Stimulated activated CD4-positive, alpha-beta T cell treated with anti-CD3 and anti-CD28 coated beads, TNF-alpha, amount 100 ng/mL, for 1 hour (primary cell): ENCODE results near the gene SSC5D.
"Not testable (repeated sequence)": the region's sequence is repeated elsewhere in the genome, so short reads cannot be mapped to it uniquely, and the experiment has no call there.

Experiments
- DNase-seq, 3 donors: peaks; one replicate each; pipeline ENCODE4 v3.0.0-alpha.2; 2020; ENCODE audit warnings: low read depth in 3 of 3, low spot score in 1 of 3

The SSC5D gene

DNA sequence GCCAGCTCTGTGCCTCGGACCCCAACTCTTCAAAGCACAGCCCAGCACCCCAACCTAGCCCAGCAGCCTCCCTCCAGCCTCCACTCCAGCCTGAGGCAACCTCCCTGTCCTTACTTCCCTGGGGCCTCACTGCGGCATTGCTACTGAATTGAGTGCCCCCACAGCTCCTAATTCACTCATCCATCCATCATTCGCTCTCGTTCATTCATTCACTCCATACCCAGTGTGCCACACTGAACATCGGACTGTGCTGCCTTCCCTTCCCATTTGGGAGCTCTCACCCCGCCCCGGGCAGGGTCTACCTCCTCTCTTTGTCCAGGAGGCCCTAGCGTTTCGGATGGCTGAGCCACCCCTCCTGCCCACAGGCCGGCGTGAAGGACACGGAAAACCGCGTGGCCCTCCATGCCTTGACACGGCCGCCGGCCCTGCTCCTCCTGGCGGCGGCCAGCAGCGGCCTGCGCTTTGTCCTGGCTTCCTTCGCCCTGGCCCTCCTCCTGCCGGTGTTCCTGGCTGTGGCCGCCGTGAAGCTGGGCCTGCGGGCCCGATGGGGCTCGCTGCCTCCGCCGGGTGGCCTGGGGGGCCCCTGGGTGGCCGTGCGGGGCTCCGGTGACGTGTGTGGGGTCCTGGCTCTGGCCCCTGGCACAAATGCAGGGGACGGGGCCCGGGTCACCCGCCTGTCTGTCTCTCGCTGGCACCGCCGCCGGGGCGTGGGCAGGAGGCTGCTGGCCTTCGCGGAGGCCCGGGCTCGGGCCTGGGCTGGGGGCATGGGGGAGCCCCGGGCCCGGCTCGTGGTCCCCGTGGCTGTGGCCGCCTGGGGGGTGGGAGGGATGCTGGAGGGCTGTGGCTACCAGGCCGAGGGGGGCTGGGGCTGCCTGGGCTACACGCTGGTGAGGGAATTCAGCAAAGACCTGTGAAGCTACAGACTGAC, 1.9 kb upstream of the SSC5D start:
- no peak for DNase-seq

DNA sequence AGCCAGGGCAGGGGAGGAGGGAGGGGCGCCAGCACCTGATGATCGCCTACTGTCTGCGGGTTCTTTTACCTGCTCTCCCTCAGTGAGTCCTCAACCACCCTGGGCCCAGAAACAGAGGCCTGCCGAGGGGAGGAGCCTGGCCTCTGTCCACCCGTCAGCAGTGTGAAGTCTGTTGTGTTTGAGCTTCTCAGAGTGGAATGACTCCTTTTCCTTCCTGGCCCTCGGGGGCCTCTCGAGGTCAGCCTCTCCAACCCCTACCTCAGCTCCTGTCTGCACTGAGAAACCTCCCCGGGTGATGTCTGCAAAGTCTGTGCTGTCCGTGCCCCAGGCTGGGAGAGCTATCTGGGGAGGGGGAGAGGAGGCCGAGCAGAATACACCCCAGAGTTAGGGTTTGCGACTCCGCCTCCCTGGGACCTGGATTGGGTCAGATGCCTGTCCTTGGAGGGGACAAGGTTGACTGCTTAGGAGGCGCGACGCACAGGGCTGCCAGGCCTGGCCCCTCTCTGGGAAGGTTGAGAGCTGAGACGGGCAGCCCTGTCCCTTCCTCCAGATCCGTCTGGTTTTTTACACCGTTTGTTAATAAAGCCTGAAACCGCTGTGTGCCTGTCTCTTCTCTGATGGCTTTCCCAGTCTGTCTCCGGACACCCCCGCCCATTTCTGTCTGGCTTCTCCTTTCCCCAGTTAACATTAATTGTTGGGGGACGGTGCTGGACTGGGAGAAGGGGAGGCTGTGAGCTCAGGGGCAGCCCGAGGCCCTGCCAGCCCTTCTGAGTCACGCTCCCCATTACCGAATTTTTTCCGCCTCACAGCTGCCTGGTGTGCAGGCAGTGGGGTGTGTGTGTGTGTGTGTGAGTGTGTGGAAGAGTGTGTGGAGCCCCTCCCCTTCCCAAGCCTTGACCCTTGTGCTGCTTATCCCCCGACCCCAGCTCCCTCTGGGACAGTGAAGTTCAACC, 989 bp upstream of the SSC5D start:
- DNase-seq, result no peak

DNA sequence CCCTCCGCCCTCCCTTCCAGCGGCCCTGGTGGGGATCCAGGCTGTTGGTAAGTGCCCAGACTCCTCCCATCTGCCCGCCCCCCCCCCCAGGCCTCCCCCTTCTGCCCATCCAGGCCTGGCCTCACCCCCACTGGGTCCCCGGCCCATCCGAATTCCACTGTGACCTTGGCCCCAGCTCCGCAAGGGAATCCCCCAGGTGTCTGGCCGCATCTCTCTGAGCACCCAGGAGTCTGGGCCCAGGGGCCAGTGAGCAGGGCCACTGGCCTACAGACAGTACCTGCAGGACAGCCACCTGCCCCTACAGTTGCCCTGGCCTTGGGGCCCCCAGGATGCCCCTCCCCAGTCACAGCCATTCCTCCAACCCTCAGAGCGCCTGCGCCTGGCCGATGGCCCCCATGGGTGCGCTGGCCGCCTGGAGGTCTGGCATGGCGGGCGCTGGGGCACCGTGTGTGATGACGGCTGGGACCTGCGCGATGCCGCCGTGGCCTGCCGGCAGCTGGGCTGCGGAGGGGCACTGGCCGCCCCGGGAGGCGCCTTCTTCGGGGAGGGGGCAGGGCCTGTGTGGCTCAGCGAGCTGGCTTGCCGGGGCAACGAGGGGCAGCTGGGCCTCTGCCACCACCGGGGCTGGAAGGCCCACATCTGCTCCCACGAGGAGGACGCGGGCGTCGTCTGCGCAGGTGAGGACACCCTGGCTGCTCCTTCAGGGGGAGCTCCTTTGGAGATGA, 912 bp downstream of the SSC5D start:
- DNase-seq, result no peak

DNA sequence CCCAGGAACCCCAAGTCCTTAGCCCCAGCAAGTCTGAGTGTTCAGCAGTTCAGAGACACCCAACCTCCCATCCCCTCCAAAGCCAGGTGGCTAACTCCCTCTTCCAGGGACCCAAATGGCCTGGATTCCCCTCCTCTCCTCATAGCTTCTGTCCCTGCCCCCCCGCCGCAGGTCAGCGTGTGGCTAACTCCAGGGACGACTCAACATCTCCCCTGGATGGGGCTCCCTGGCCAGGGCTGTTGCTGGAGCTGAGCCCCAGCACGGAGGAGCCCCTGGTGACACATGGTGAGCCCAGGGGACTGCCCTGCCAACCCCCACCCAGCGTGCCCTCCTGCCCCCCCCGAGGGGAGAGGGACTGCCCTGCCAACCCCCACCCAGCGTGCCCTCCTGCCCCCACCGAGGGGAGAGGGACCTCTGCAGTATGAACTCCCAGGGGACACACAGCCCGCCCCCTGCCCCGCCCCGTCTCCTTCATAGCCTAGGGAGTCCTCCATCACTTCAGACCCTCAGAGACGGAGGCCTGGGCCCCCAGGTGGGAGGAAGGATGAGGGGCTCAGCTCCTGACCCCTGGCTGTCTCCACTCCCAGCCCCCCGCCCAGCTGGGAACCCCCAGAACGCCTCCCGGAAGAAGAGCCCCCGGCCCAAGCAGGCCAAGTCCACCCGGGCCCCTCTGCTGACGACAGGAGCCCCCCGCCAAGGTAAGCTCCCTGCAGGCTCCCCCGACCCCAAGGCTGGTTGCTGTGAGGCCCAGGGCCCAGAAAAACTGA, 1.7 kb downstream of the SSC5D start:
- no peak for DNase-seq

DNA sequence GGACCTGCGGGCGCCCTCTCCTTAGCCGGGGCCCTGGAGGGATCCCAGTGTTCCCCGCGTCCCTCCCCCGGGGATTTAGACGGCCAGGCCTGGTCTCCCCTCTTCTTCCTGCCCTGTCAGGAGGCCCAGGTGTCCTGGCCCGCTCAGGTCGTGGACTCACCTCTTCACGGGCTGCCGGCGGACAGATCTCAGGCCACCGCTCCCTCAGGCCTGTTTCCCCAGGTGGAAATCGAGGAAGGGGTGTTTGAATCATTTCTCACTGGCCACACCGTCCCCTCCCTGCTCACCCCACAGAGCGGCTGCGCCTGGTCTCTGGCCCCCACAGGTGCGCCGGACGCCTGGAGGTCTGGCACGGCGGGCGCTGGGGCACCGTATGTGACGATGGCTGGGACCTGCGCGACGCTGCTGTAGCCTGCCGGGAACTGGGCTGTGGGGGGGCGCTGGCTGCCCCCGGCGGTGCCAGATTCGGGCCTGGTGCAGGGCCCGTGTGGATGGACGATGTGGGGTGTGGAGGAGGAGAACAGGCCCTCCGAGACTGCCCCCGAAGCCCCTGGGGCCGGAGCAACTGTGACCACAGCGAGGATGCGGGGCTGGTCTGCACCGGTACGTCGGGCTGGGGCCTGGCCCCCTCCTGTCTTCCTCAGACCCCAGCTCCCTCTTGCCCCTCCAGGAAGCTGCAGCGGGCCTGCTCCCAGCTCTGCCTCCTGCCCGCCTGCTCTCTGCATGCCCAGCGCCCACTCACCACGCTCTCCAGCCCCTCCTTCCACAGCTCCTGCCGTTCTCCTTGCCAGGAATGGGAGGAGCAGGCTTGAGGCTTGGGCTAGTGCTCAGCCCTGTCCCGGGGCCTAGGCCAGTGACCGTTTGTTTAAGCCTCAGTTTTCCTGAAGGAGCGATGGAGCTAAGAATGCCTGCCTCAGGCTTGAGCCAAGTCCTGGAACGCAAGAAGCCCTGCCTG, 2.5 kb downstream of the SSC5D start:
- no peak for DNase-seq

DNA sequence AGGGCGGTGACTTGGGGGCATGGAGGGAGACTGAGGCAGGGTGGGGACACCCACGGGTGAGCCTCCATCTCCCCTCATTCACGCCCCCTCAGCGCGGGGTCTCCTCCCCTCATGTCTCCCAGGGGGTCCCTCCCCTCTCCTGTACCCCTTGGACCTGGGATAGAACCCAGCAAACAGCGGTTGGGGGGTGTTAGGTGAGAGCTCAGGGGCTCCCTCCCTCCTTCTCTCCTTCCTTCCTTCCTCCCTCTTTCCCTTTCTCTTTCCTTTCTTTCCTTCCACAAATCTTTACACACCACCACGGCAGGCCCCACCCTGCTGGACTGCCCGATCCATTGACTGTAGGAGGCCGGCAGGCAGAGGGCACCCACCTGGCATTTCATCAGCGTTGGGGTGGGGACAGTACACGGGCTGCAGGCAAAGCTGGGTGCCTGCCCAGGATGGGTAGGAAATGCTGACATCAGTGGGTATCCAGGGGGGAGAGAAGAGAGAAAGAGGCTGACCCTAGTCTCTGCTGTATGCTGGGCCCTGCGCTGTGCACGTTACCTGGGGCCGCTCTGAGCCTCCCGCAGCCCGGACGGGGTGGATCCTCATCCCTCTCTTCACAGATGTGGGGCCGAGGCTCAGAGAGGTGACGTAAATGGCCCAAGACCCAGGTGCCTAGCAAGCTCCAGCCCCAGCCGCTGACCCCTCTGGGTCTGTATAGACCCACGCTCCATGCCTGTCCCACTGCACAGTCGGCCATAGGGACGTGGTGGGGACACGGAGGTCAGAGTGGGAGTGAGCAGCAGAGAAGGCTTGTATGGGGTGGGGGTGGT, 3.5 kb downstream of the SSC5D start:
- DNase-seq, result no peak

DNA sequence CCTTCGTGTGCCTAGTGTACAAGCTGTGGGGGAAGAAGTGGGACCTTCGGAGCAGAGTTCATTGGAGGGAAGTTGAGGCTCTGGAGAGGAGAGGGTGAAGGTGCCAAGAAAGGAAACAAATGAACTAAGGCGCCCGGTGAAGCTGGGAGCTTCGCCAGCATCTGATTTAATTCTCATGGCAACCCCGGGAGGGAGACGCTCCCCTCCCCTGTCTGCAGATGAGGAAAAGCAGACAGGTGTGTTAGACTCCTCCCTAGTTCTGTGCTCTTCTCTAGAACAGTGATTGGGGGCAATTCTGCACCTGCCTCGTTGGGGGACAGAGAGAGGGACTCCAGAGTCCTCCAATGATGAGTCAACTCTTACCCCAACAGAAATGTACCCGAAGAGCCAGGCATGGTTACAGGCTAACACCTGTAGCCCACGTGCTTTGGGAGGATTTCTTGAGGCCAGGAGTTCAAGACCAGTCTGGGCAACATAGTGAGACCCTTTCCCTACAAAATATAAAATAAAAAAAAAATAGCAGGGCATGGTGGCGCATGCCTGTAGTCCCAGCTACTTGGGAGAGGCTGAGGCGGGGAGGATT, 4.2 kb downstream of the SSC5D start:
- no peak for DNase-seq

DNA sequence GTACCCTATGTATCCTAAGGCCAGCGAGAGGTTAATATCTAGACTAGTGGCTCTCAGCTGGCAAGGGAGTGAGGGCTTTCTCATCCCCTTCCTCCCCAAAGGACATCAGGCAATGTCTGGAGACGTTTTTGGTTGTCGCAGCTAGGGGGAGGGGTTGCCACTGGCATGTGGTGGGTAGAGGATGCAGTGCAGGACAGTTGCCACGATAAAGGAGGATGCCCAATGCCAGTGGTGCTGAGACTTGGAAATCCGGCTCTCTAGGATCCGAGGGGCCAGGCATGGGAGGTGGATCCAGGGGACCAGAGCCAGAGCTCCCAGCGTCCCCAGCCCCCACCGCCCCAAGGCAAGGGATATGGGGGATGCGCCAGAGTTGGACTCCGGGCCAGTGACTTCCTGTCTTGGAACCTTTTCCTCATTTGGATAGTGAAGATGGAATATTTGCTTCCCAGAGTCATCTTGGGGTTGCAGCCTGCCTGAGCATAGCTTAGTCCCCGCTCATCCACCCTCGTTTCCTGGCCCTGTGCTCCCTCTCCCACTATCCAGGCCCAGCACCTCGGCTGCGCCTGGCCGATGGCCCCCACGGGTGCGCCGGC, 4.9 kb downstream of the SSC5D start:
- DNase-seq, result no peak

DNA sequence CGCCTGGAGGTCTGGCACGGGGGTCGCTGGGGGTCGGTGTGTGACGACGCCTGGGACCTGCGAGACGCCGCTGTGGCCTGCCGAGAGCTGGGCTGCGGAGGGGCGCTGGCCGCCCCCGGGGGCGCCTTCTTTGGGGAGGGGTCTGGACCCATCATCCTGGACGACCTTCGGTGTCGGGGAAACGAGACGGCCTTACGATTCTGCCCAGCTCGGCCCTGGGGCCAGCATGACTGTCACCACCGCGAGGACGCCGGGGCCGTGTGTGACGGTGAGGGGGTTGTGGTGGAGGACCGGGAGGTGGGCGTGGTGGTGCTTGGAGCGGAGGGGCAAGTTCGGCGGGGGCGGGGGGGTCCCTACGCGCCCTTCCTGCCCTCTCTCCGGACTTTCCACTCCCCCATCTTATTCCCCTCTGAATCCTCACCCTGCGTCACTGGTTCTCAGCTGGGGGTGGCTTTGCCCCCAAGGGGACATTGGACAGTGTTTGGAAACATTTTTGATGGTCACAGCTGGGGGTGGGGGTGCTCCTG, 5.5 kb downstream of the SSC5D start:
- no peak for DNase-seq

DNA sequence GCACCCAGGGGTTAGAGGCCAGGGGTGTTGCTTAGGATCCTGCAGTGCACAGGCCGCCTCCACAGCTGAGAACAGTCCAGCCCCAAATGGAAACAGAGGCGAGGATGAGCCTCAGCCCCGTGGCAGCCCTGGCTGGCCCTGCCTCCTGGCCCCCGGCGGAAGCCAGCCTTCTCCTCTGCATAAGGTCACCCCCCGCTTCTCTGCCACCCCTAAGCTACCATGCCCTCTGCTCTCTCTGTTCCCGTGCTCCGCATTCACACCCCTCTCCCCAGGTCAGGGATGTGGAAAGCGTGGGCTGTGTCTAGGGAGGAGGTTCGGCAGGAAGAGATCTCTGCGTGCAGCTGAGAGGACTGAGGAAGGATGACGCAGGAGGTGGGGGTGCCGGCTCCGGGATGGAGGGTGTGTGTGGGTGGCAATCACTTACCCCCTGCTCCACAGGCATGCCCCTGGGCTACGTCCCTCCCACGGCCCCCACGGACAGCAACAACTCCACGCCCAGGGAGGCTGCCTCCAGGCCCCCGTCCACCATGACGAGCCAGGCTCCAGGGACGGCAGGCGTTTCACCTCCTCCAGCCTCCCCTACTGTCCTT, 6.0 kb downstream of the SSC5D start:
- no peak for DNase-seq

DNA sequence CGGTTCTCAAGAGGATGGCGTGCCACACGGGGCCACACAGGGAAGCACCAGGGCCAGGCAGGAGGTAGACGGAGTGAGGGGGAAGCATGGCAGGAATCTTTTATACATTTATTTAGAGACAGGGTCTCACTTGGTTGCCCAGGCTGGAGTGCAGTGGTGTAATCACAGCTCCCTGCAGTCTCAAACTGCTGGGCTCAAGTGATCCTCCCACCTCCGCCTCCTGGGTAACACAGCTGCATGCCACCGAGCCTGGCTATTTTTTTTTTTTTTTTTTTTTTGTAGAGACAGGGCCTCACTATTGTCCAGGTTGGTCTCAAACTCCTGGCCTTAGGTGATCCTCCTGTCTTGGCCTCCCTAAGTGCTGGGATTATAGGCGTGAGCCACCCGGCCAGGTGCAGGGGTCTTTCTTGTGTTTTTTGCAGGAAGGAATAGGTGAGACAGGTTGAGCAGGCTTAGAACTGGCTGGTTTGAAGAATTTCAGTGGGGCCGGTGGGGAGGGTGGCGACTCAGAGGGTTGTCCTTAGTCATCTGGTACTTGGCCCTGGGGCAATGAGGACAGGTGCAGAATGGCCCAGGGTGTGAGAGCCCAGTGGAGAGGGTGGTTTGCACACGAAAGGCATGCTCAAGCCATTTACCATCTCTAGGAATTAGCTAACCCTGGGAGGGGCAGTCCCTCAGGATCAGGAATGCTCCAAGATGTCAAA, 7.6 kb downstream of the SSC5D start:
- DNase-seq, result no peak

DNA sequence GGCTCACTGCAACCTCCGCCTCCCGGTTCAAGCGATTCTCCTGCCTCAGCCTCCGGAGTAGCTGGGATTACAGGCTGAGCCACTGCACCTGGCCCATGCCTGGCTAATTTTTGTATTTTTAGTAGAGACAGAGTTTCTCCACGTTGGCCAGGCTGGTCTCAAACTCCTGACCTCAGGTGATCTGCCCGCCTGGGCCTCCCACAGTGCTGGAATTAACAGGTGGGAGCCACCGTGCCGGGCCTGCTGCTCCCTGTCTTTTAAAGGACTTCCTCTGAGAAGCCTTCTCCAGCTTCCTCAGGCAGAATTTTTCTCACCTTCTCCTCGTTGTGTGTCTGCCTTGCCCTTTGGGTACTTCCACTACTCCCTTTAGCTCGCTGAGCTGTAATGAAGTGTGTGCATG, 8.6 kb downstream of the SSC5D start:
- not testable (repeated sequence) for DNase-seq

DNA sequence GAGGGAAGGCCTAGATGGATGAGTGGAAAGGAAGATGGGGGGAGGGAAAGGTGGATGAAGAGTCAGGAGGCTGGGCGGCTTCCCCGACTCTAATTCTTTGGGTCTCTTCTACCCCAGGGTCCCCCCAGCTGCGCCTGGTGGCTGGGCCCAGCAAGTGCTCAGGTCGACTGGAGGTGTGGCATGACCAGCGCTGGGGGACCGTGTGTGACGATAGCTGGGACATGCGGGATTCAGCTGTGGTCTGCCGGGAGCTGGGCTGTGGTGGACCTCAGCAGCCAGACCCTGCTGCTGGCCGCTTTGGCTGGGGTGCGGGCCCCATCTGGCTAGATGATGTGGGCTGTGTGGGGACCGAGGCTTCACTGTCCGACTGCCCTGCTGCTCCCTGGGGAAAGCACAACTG, 9.5 kb downstream of the SSC5D start:
- DNase-seq, result no peak

DNA sequence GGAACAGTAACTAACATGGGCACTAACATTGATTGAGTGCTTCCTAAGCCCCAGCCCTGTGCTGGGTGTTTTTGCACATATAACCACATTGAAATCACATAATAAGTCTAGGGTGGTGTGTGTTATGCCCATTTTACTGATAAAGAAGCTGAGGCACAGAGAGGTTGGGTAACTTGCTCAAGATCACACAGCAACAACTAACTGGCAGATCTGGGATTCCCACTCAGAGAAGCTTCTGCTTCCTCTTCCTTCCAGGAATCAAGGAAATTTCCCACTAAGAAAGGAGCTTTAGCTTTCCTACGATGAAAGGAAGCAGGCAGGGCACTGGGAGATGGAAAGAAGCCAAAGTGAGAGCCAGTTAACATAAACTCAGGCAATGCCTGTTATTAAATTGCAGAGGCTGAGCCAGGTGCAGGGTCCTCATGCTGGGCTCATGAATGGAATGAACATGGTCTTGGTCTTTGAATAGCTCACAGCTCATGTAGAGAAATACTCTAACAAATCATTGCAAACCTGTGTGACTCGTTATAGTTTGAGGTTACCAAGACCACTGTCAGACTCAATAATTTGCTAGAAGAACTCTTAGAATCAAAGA, 10.1 kb downstream of the SSC5D start:
- DNase-seq, result no peak

DNA sequence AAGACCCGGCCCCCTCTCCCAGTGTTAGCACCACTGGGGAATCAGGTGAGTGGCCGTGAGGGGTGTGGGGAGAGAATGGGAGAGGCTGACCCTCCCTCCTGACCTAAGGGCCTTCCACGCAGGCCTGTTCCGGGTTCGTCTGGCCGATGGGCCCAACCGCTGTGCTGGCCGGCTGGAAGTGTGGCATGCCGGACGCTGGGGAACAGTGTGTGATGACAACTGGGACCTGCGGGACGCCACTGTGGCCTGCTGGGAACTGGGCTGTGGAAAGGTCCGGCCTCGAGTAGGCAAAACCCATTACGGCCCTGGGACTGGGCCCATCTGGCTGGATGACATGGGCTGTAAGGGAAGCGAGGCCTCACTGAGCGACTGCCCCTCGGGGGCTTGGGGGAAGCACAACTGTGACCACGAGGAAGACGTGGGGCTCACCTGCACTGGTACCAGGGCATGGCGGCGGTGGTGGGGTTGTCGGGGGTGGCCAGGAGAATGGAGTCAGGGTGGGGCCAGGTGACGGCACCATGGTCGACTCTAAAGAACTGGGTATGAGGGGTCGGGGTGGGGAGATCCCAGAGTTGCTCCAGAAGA, 12.2 kb downstream of the SSC5D start:
- no peak for DNase-seq
